K562 (cell line): ENCODE results near the gene PTPN18. TPM values are rescaled to one million over a fixed set of nuclear protein-coding genes. Genes with fewer than 3 reads are reported as not detected.

Experiments
- ATAC-seq: fragments of 200-7000 bp; cut with Tn5 transposase; 3 replicates; pipeline ENCODE4 v1.9.1; 2020; ENCODE audit warnings: moderate library complexity
- BruUV-seq: library from RNA; stranded (reverse); fragments of 400-500 nt; replicated peaks from 2 replicates; lab custom pipeline; 2021; lab: Mats Ljungman, UMichigan
- CTCF ChIA-PET: fragments of 300-600 bp; formaldehyde crosslinking; extraction: SDS; loops from one replicate; lab custom pipeline; 2021; ENCODE audit warnings: low intra/inter-chr PET ratio; lab: Yijun Ruan, JAX
- POLR2A ChIA-PET: fragments of 300-600, 350-650 bp; sonication (Branson Sonifier 250); formaldehyde crosslinking; extraction: SDS; loops from one replicate; lab custom pipeline; 2021; ENCODE audit warnings: antibody characterized with exemption, inconsistent platforms; lab: Yijun Ruan, JAX
- DNase-seq, 4 experiments: peaks; one replicate each; pipeline versions ENCODE4 v3.0.0 to v3.0.0-alpha.2; 2011 to 2018; ENCODE audit warnings: low spot score in 3 of 4, mixed read lengths in 3 of 4; ENCODE audit errors: extremely low read depth in 1 of 4
- FAIRE-seq: peaks from 2 replicates; lab custom pipeline; 2011; peaks lifted over from hg19 to GRCh38; lab: Jason Lieb, UNC
- H2AFZ ChIP-seq: 2 replicates; pipeline ENCODE4 v1.6.0; 2011; ENCODE audit warnings: low read depth, low read length, control low read depth, inconsistent platforms
- H3K27ac ChIP-seq: fragments of 200-600 bp; 3 replicates; pipeline ENCODE4 v1.8.0; 2011; ENCODE audit warnings: low read depth, mild to moderate bottlenecking, control low read depth, inconsistent platforms, low read length, moderate library complexity, mixed read lengths; ENCODE audit errors: extremely low read depth
- H3K27me3 ChIP-seq, 2 experiments: fragments of 300-600 bp in 1 of 2; 2 replicates in 1 of 2; 3 replicates in 1 of 2; pipeline versions ENCODE4 v1.6.0 to v1.8.0; 2011; ENCODE audit warnings: inconsistent platforms in 2 of 2, low read length in 2 of 2, mild to moderate bottlenecking in 1 of 2, mixed read lengths in 1 of 2, moderate library complexity in 1 of 2; ENCODE audit not compliant: control insufficient read depth in 2 of 2, insufficient read depth in 2 of 2
- H3K36me3 ChIP-seq: fragments of 300-600 bp; 3 replicates; pipeline ENCODE4 v1.8.0; 2011; ENCODE audit warnings: mild to moderate bottlenecking, low read length, inconsistent platforms; ENCODE audit not compliant: control insufficient read depth, insufficient read depth
- H3K4me1 ChIP-seq, 2 experiments: fragments of 200-600 bp in 1 of 2; replicated peaks in 1 of 2; 2 replicates in 1 of 2; 3 replicates in 1 of 2; pipeline versions ENCODE4 v1.5.1 to v1.8.0; 2011; ENCODE audit warnings: inconsistent platforms in 2 of 2, low read length in 2 of 2, mild to moderate bottlenecking in 1 of 2, mixed read lengths in 1 of 2, moderate library complexity in 1 of 2; ENCODE audit not compliant: control insufficient read depth in 2 of 2, insufficient read depth in 2 of 2
- H3K4me2 ChIP-seq: 2 replicates; pipeline ENCODE4 v1.6.1; 2011; ENCODE audit warnings: low read length, control low read depth, inconsistent platforms, mixed read lengths; ENCODE audit not compliant: insufficient read depth
- H3K4me3 ChIP-seq: fragments of 200-600 bp; sonication (generic), shearing (Covaris generic); 2 replicates; pipeline ENCODE4 v1.5.1; 2016; ENCODE audit warnings: control low read depth, inconsistent platforms
- H3K79me2 ChIP-seq: fragments of 200-600 bp; 3 replicates; pipeline ENCODE4 v1.8.0; 2011; ENCODE audit warnings: low read length, inconsistent platforms; ENCODE audit not compliant: control insufficient read depth, insufficient read depth
- H3K9ac ChIP-seq, 2 experiments: 2 replicates each; pipeline versions ENCODE4 v1.6.0 to v1.6.1; 2011; ENCODE audit warnings: low read depth in 2 of 2, low read length in 2 of 2, control low read depth in 1 of 2, inconsistent platforms in 1 of 2, mild to moderate bottlenecking in 1 of 2, mixed read lengths in 1 of 2; ENCODE audit not compliant: insufficient read depth in 1 of 2
- H3K9me1 ChIP-seq: one replicate; pipeline ENCODE4 v1.6.0; 2011; ENCODE audit warnings: inconsistent platforms, mild to moderate bottlenecking, low read length, moderate library complexity; ENCODE audit not compliant: control insufficient read depth, insufficient read depth
- H3K9me3 ChIP-seq: replicated peaks from 2 replicates; pipeline ENCODE4 v1.5.1; 2011; ENCODE audit warnings: low read depth, low read length, inconsistent platforms; ENCODE audit not compliant: control insufficient read depth, insufficient read depth
- H4K20me1 ChIP-seq: replicated peaks from 2 replicates; pipeline ENCODE4 v1.6.1; 2011; ENCODE audit warnings: low read length, inconsistent platforms, mixed read lengths; ENCODE audit not compliant: control insufficient read depth, insufficient read depth
- AFF1 ChIP-seq, 2 experiments: fragments of 450-650 bp; IDR thresholded peaks; 2 replicates each; pipeline ENCODE4 v1.6.1; 2018; ENCODE audit warnings: mild to moderate bottlenecking in 2 of 2, low read depth in 1 of 2; ENCODE audit not compliant: partially characterized antibody in 2 of 2
- ATF2 ChIP-seq: sonication (generic); formaldehyde crosslinking; IDR thresholded peaks from 2 replicates; pipeline ENCODE4 v1.8.1; 2022; ENCODE audit warnings: missing genetic modification reagents
- ATF4 ChIP-seq: fragments of 450-650 bp; formaldehyde crosslinking; IDR thresholded peaks from 2 replicates; pipeline ENCODE4 v1.4.0; 2022; ENCODE audit warnings: mild to moderate bottlenecking, moderate library complexity
- GTF3C2 ChIP-seq: IDR thresholded peaks from 3 replicates; pipeline ENCODE4 v1.6.1; 2011; ENCODE audit warnings: borderline replicate concordance, mild to moderate bottlenecking, moderate library complexity; ENCODE audit not compliant: insufficient read length; ENCODE audit errors: extremely low read depth
- HNRNPLL ChIP-seq: fragments of 200-400 bp; formaldehyde crosslinking; IDR thresholded peaks from 2 replicates; pipeline ENCODE4 v1.6.1; 2017; ENCODE audit warnings: low read length, low read depth, mild to moderate bottlenecking; ENCODE audit not compliant: poor library complexity, severe bottlenecking
- ID3 ChIP-seq, 2 experiments: fragments of 250-450 bp in 1 of 2; fragments of 450-650 bp in 1 of 2; sonication (Bioruptor Pico) in 1 of 2; IDR thresholded peaks; 2 replicates each; pipeline versions ENCODE4 v1.6.1 to v1.8.0; 2016 to 2021; ENCODE audit warnings: mild to moderate bottlenecking in 2 of 2, moderate library complexity in 2 of 2, missing compliant biosample characterization in 1 of 2, missing genetic modification characterization in 1 of 2
- KAT8 ChIP-seq: fragments of 450-650 bp; IDR thresholded peaks from 2 replicates; pipeline ENCODE4 v1.6.1; 2016; ENCODE audit warnings: low read depth, mild to moderate bottlenecking
- RCOR1 ChIP-seq, 2 experiments: IDR thresholded peaks; 2 replicates each; pipeline ENCODE4 v1.6.1; 2012; ENCODE audit warnings: low read depth in 2 of 2, low read length in 2 of 2, borderline replicate concordance in 1 of 2, improper control_type of control experiment in 1 of 2
- SMARCE1 ChIP-seq: fragments of 450-650 bp; IDR thresholded peaks from 2 replicates; pipeline ENCODE4 v1.7.1; 2016; ENCODE audit warnings: mild to moderate bottlenecking
- SOX6 ChIP-seq: fragments of 450-650 bp; IDR thresholded peaks from 2 replicates; pipeline ENCODE4 v1.6.1; 2014; ENCODE audit warnings: mild to moderate bottlenecking
- XRCC3 ChIP-seq: fragments of 450-650 bp; IDR thresholded peaks from 2 replicates; pipeline ENCODE4 v1.6.1; 2017; ENCODE audit warnings: mild to moderate bottlenecking, moderate library complexity
- XRCC4 ChIP-seq: IDR thresholded peaks from one replicate; pipeline ENCODE4 v1.6.1; 2011; ENCODE audit not compliant: insufficient read depth, insufficient read length; ENCODE audit errors: extremely low read depth
- WGBS: fragments of 100-300 bp; shearing (Covaris generic); methylation state at CpG from one replicate; pipeline ENCODE4 v1.1.6; 2016; ENCODE audit warnings: low coverage, mixed read lengths; ENCODE audit not compliant: insufficient coverage; ENCODE audit errors: missing lambda C conversion rate; 5-methylcytosine and 5-hydroxymethylcytosine counted together
- in situ Hi-C: fragments of 300-500 bp; cut with MboI; formaldehyde crosslinking; loops from 4 replicates; pipeline ENCODE4 v1.15.0; 2018; ENCODE audit warnings: inconsistent platforms, mixed read lengths
- intact Hi-C: fragments of 100-400 bp; cut with micrococcal nuclease; formaldehyde crosslinking; loops from 2 replicates; pipeline ENCODE4 v1.14.2; 2022
- polyA plus RNA-seq, 8 experiments: library from polyadenylated mRNA; depleted of rRNA in 4 of 8; stranded (reverse) in 5 of 8; unstranded in 3 of 8; fragments of >200 nt; fragmentation: Nextera tagmentation in 2 of 8; fragmentation: Illumina TruSeq in 1 of 8; extraction: Ambion mirVana in 2 of 8; extraction: Trizol in 1 of 8; gene quantifications; 2 replicates each; pipeline versions ENCODE4 v1.2.1 to v1.2.3, GENCODE V29; 2011 to 2014; ENCODE audit warnings: inconsistent platforms in 1 of 8, missing spikeins in 1 of 8
- total RNA-seq, 7 experiments: library from RNA; depleted of rRNA in 6 of 7; stranded (reverse); fragments of >200 nt in 6 of 7; fragmentation: Illumina TruSeq in 2 of 7; extraction: Trizol in 2 of 7; gene quantifications; 2 replicates each; pipeline versions ENCODE4 v1.2.1 to v1.2.3, GENCODE V29; 2011 to 2021; ENCODE audit warnings: low replicate concordance in 1 of 7

The PTPN18 gene
- total and polyA plus RNA-seq, 9 of the 15 experiments (the other 6 are each of a cell fraction or from before 2014, with no cell fraction given): 11.6 to 90.7 (median 49.6) TPM

GRCh38 chr2:130385709-130386108 is 29.9 kb downstream of the PTPN18 start:
- Histone ChIP-seq H3K9me1 (no peaks in the 10 kb centered on the region), H3K79me2 (no peaks in the 10 kb centered on the region), H3K27me3 (no peaks in the 10 kb centered on the region), H4K20me1 (no peaks in the 10 kb centered on the region), H3K4me3 (no peak overlapping the region), H3K4me2 (no peak overlapping the region), H3K36me3 (no peaks in the 10 kb centered on the region), H2AFZ (no peak overlapping the region), H3K9me3 (no peaks in the 10 kb centered on the region), H3K4me1 (peaks cover 10 to 18% of the 10 kb centered on the region in 2 experiments), H3K27ac (no peak overlapping the region), H3K9ac (no peak overlapping the region)
- intact Hi-C loops (no loop called here), in situ Hi-C loops (loop anchor here (25.0 kb wide), 1 partner anchor 202 kb away; the partner anchor contains the start of gene CFC1)
- CTCF ChIA-PET: no interaction called here
- FAIRE-seq (no peak), DNase-seq (no peak), ATAC-seq (no peak)
- POLR2A ChIA-PET: no interaction called here
- no TSS peak for BruUV-seq
- 61% methylated on average over 3 of the region's 3 CpGs for WGBS
- TF ChIP-seq RCOR1 (IDR thresholded peaks at IDR 0.05; ENCODE audit: borderline replicate concordance in 1 of 2, low read depth in 2 of 2, low read length in 2 of 2): no peak
- TF ChIP-seq ATF4 (CRISPR knock-in tag): no peak
- TF ChIP-seq KAT8: no peak
- no peak for TF ChIP-seq XRCC3
- TF ChIP-seq AFF1 (IDR thresholded peaks at IDR 0.05; ENCODE audit: low read depth in 1 of 2, partially characterized antibody in 2 of 2): no peak
- TF ChIP-seq SMARCE1: no peak
- no peak for TF ChIP-seq GTF3C2
- TF ChIP-seq ID3 (CRISPR knock-in tag; IDR thresholded peaks at IDR 0.05): no peak
- no peak for TF ChIP-seq ID3 (tag; IDR thresholded peaks at IDR 0.05)
- TF ChIP-seq ATF2 (CRISPR knock-in tag): no peak
- no peak for TF ChIP-seq SOX6
- no peak for TF ChIP-seq HNRNPLL
- TF ChIP-seq XRCC4: no peak
